D721Med (cell line): ENCODE data around the gene TGFBR2.
A peak's percentile ranks its signal among the peaks of the same experiment; 100 is the strongest.

Source experiments
- DNase-seq: peaks from one replicate; pipeline ENCODE4 v3.0.0; 2011; ENCODE audit warnings: low spot score; ENCODE audit not compliant: insufficient read length
- FAIRE-seq: peaks from 2 replicates; lab custom pipeline; 2011; peaks lifted over from hg19 to GRCh38; lab: Jason Lieb, UNC
- CTCF ChIP-seq: IDR thresholded peaks from 2 replicates; pipeline ENCODE4 v1.5.1; 2012; ENCODE audit warnings: mild to moderate bottlenecking, control low read depth; ENCODE audit not compliant: insufficient read depth; ENCODE audit errors: missing control alignments

The TGFBR2 gene

GRCh38 chr3:30691249-30691880 is 85.0 kb downstream of the TGFBR2 start:
- TF ChIP-seq CTCF, result no peak

GRCh38 chr3:30691944-30692343 is 85.5 kb downstream of the TGFBR2 start:
- DNase-seq, result no peak
- FAIRE-seq, result no peak
- no peak for TF ChIP-seq CTCF

More at GRCh38 chr3:30691249-30691880, 85.0 kb downstream of the TGFBR2 start:
- FAIRE-seq (no peak), DNase-seq (no peak)

GRCh38 chr3:30692498-30693130 is 86.2 kb downstream of the TGFBR2 start:
- TF ChIP-seq CTCF, result no peak
- DNase-seq (no peak), FAIRE-seq (no peak)

GRCh38 chr3:30693470-30694120 is 87.2 kb downstream of the TGFBR2 start:
- peak; percentile 64 for FAIRE-seq

GRCh38 chr3:30694148-30694547 is 87.7 kb downstream of the TGFBR2 start:
- no peak for DNase-seq
- no peak for FAIRE-seq
- TF ChIP-seq CTCF, result no peak

More at GRCh38 chr3:30693470-30694120, 87.2 kb downstream of the TGFBR2 start:
- TF ChIP-seq CTCF, result peak; percentile 84
- DNase-seq, result no peak

- DNase-seq, result no peak
- TF ChIP-seq CTCF, result no peak
- no peak for FAIRE-seq
Observed at GRCh38 chr3:30694668-30695067, 88.3 kb downstream of the TGFBR2 start.
